Mucosa of stomach (tissue), 1 donor: Measurements from ENCODE around the gene CAPN8.
"Not testable (repeated sequence)": the region's sequence is repeated elsewhere in the genome, so short reads cannot be mapped to it uniquely, and the experiment has no call there.

Source experiments
- H3K27me3 ChIP-seq: one replicate; pipeline ENCODE4 v1.7.0; 2013; ENCODE audit warnings: mild to moderate bottlenecking, low read length; ENCODE audit not compliant: control insufficient read depth, insufficient read depth
- H3K36me3 ChIP-seq: one replicate; pipeline ENCODE4 v1.7.0; 2013; ENCODE audit warnings: low read length; ENCODE audit not compliant: control insufficient read depth, insufficient read depth
- H3K4me1 ChIP-seq: one replicate; pipeline ENCODE4 v1.7.0; 2013; ENCODE audit warnings: mild to moderate bottlenecking, low read length; ENCODE audit not compliant: control insufficient read depth, insufficient read depth
- H3K4me3 ChIP-seq: one replicate; pipeline ENCODE4 v1.7.0; 2013; ENCODE audit warnings: low read length
- H3K9ac ChIP-seq: one replicate; pipeline ENCODE4 v1.7.0; 2013; ENCODE audit warnings: mild to moderate bottlenecking, low read length, moderate library complexity
- H3K9me3 ChIP-seq: one replicate; pipeline ENCODE4 v1.7.0; 2013; ENCODE audit warnings: mild to moderate bottlenecking, low read length, moderate library complexity; ENCODE audit not compliant: control insufficient read depth
- donor health status: Pancreatic carcinoma.

The CAPN8 gene

DNA sequence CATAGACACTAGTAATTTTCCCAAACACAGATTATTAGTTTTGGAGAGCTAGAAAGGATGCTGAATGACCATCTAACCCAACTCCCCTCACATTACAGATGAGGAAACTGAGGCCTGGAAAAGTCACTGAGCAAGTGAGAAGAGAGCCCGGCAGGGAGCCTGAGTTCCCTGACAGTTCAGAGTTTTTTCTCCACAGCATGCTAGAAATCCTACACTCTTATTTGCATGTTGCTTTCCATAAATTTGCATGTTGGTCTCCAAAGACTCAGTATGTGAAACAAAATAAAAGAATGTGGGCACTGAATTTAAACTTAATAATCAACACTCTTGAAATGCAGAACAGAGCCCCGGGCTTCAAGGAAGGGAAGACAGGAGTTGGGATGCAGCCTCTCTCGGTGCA is 140.0 kb downstream of the CAPN8 start:
- no peaks in the 10 kb centered on the region for H3K9me3 ChIP-seq
- H3K4me1 ChIP-seq: no peaks in the 10 kb centered on the region
- H3K36me3 ChIP-seq: no peaks in the 10 kb centered on the region
- H3K4me3 ChIP-seq: no peak overlapping the region
- no peak overlapping the region for H3K9ac ChIP-seq
- no peaks in the 10 kb centered on the region for H3K27me3 ChIP-seq

GRCh38 chr1:223524930-223525451 is 140.5 kb downstream of the CAPN8 start:
- H3K27me3 ChIP-seq: no peaks in the 10 kb centered on the region
- H3K9ac ChIP-seq: no peak overlapping the region
- no peaks in the 10 kb centered on the region for H3K4me1 ChIP-seq
- no peaks in the 10 kb centered on the region for H3K36me3 ChIP-seq
- H3K4me3 ChIP-seq: no peak overlapping the region
- H3K9me3 ChIP-seq: no peaks in the 10 kb centered on the region

- no peaks in the 10 kb centered on the region for H3K36me3 ChIP-seq
- no peaks in the 10 kb centered on the region for H3K4me1 ChIP-seq
- H3K27me3 ChIP-seq: no peaks in the 10 kb centered on the region
- no peak overlapping the region for H3K9ac ChIP-seq
- no peaks in the 10 kb centered on the region for H3K9me3 ChIP-seq
- H3K4me3 ChIP-seq: no peak overlapping the region
Observed at GRCh38 chr1:223521150-223521549, 144.4 kb downstream of the CAPN8 start.

DNA sequence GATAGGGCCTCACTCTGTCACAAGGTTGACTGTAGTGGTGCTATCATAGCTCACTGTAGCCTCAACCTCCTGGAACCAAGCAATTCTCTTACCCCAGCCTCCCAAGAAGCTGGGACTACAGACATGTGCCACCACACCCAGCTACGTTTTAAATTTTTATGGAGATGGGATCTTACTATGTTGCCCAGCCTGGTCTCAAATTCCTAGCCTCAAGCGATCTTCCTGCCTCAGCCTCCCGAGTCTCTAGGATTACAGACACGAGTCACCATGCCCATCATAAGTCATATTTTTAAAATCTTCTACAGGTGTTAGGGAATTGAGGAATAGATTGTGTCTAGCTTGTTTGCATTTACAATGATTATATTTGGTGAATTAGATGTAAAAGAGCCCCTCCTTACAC is 145.3 kb downstream of the CAPN8 start:
- H3K9me3 ChIP-seq: no peaks in the 10 kb centered on the region

GRCh38 chr1:223519116-223519515 is 146.4 kb downstream of the CAPN8 start:
- no peaks in the 10 kb centered on the region for H3K27me3 ChIP-seq
- H3K9me3 ChIP-seq: no peaks in the 10 kb centered on the region
- no peaks in the 10 kb centered on the region for H3K4me1 ChIP-seq
- H3K36me3 ChIP-seq: no peaks in the 10 kb centered on the region
- H3K4me3 ChIP-seq: no peak overlapping the region
- no peak overlapping the region for H3K9ac ChIP-seq

More for the DNA sequence above, 145.3 kb downstream of the CAPN8 start:
- no peaks in the 10 kb centered on the region for H3K36me3 ChIP-seq
- no peak overlapping the region for H3K9ac ChIP-seq
- no peak overlapping the region for H3K4me3 ChIP-seq
- no peaks in the 10 kb centered on the region for H3K27me3 ChIP-seq
- no peaks in the 10 kb centered on the region for H3K4me1 ChIP-seq

DNA sequence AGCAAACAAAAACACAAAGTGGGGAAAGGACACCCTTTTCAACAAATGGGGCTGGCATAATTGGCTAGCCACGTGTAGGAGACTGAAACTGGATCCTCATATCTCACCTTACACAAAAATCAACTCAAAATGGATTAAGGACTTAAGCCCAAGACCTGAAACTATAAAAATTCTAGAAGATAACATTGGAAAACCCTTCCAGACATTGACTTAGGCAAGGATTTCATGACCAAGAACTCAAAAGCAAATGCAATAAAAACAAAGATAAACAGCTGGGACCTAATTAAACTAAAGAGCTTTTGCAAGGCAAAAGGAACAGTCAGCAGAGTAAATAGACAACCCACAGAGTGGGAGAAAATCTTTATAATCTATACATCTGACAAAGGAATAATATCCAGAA is 146.9 kb downstream of the CAPN8 start:
- not testable (repeated sequence) for H3K36me3 ChIP-seq, H3K9me3 ChIP-seq, H3K27me3 ChIP-seq, H3K4me3 ChIP-seq, H3K4me1 ChIP-seq, H3K9ac ChIP-seq

DNA sequence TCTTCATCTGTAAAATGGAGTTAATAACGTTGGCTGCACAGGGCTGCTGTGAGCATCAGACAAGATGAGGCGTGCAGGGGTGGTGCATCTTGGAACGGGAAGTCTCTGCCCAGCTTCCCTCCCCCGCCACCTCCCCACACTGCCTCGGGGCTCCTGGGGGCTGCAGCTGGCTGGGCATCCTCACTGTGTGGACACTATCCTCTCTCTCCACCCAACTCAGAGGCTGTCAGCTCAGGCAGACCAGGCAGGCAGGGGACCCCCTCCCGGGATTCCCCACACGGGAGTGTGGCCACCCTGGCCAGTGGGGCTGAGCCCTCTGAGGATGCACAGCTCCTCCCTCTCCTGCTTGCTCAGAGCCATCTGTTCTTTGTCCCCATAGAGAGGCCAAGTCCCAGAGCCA is 149.6 kb downstream of the CAPN8 start:
- no peak overlapping the region for H3K9ac ChIP-seq
- no peaks in the 10 kb centered on the region for H3K36me3 ChIP-seq

DNA sequence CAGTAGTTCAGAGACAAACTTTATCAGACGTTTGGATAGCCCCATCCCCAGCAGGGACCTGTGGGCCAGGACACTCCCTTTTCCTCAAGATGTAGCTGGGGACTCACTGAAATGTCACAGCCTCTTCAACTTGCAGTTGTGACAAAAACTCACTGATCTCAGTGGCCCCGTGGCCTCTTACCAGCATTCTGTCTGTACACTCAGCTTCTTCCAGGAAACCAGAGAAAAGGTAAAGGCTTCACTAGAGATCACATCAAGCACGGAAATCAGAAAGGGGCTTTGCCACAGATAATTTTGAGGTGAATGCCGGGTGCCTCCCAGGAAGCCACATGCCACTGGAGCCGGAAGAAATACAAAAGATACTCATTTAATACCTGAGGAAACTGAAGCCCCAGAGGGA is 150.1 kb downstream of the CAPN8 start:
- no peak overlapping the region for H3K9ac ChIP-seq

More for the DNA sequence above, 149.6 kb downstream of the CAPN8 start:
- Histone ChIP-seq H3K9me3 (no peaks in the 10 kb centered on the region), H3K27me3 (no peaks in the 10 kb centered on the region), H3K4me3 (no peak overlapping the region), H3K4me1 (no peaks in the 10 kb centered on the region)

DNA sequence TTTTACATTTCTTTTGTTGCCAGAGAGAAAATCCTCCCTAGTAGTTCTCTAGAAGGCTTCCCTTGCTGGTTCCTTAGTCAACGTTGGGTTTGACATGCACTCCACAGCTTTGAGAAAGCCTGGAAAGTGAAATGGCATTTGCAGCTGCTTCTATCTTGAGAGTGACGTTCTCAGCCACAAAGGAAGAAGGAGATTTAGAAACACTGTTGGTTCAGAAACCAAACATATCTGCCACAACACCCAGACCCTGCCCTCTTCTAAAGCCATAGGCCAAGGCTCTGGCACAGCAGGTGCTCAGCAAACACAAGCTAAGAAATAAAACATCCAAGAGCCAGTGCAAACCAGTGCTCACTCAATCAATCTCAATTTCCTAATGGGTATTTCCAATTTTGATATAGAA is 150.9 kb downstream of the CAPN8 start:
- Histone ChIP-seq H3K9ac (no peak overlapping the region), H3K4me1 (no peaks in the 10 kb centered on the region), H3K36me3 (no peaks in the 10 kb centered on the region), H3K4me3 (no peak overlapping the region), H3K9me3 (no peaks in the 10 kb centered on the region), H3K27me3 (no peaks in the 10 kb centered on the region)

More for the DNA sequence above, 150.1 kb downstream of the CAPN8 start:
- H3K4me3 ChIP-seq: no peak overlapping the region
- no peaks in the 10 kb centered on the region for H3K4me1 ChIP-seq
- H3K36me3 ChIP-seq: no peaks in the 10 kb centered on the region
- H3K27me3 ChIP-seq: no peaks in the 10 kb centered on the region
- H3K9me3 ChIP-seq: no peaks in the 10 kb centered on the region

- H3K4me1 ChIP-seq: no peaks in the 10 kb centered on the region
- H3K4me3 ChIP-seq: no peak overlapping the region
- H3K9me3 ChIP-seq: no peaks in the 10 kb centered on the region
- H3K36me3 ChIP-seq: no peaks in the 10 kb centered on the region
- H3K9ac ChIP-seq: no peak overlapping the region
- H3K27me3 ChIP-seq: no peaks in the 10 kb centered on the region
Observed at GRCh38 chr1:223513309-223513708, 152.2 kb downstream of the CAPN8 start.

DNA sequence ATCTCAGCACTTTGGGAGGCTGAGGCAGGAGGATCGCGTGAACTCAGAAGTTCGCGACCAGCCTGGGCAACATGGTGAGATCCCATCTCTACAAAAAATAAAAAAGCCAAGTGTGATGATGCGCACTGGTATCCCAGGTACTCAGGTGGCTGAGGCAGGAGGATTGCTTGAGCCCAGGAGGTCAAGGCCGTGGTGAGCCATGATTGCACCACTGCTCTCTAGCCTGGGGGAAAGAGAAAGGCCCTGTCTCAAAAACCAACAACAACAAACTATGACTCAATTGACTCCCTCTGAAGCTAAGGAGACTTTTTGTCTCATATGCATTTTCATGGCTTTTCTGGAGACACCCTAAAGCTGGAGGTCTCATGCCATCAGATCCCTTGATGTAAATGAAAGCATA is 153.4 kb downstream of the CAPN8 start:
- Histone ChIP-seq H3K4me3 (no peak overlapping the region), H3K4me1 (no peaks in the 10 kb centered on the region), H3K9ac (no peak overlapping the region), H3K9me3 (no peaks in the 10 kb centered on the region), H3K27me3 (no peaks in the 10 kb centered on the region), H3K36me3 (no peaks in the 10 kb centered on the region)

DNA sequence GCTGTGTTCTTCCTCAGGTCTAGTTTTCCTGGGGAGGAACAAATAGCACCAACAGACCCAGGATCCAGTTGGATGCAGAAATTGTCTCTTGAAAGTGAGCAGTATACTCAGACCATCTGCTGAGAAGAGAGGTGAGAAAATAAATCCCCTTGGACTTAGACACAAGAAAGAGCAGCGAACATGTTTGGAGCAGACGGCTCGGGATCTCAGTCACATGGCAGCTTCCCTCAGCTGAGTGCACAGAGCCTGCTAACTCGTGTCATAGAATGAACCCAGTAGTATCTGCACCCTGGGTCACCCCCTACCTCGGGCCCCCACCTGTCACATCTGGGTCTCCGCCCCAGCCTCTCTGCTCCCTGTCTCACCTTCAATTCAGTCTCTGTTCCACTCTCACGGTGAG is 156.7 kb downstream of the CAPN8 start:
- Histone ChIP-seq H3K4me3 (no peak overlapping the region), H3K36me3 (no peaks in the 10 kb centered on the region), H3K27me3 (no peaks in the 10 kb centered on the region), H3K9me3 (no peaks in the 10 kb centered on the region), H3K9ac (no peak overlapping the region), H3K4me1 (peaks cover 18% of the 10 kb centered on the region)

GRCh38 chr1:223504741-223505140 is 160.8 kb downstream of the CAPN8 start:
- Histone ChIP-seq H3K36me3 (no peaks in the 10 kb centered on the region), H3K4me3 (no peak overlapping the region), H3K9me3 (no peaks in the 10 kb centered on the region), H3K4me1 (peaks cover 42% of the 10 kb centered on the region), H3K9ac (no peak overlapping the region), H3K27me3 (no peaks in the 10 kb centered on the region)
